Neural cell (in vitro differentiated cells): ENCODE data around the gene LYPD6. TPM values are rescaled to one million over a fixed set of nuclear protein-coding genes. Genes with fewer than 3 reads are reported as not detected.

Experiments used
- H2AFZ ChIP-seq: fragments of 200-600, 300-800 bp; sonication (generic), shearing (Covaris generic); 2 replicates; pipeline ENCODE4 v1.6.0; 2014; ENCODE audit warnings: low read depth, mild to moderate bottlenecking, antibody characterized with exemption, low read length, moderate library complexity
- H3F3A ChIP-seq: fragments of 200-600 bp; shearing (Covaris generic); 2 replicates; pipeline ENCODE4 v1.6.1; 2016; ENCODE audit warnings: mild to moderate bottlenecking, moderate library complexity, mixed read lengths, antibody characterized with exemption, low read length; ENCODE audit not compliant: insufficient read depth, poor library complexity, severe bottlenecking
- H3K27ac ChIP-seq: fragments of 200-600, 300-800 bp; sonication (generic), shearing (Covaris generic); 2 replicates; pipeline ENCODE4 v1.5.1; 2014; ENCODE audit warnings: mild to moderate bottlenecking, low read length, moderate library complexity
- H3K27me3 ChIP-seq: fragments of 300-800, 200-600 bp; sonication (generic), shearing (Covaris generic); 2 replicates; pipeline ENCODE4 v1.6.0; 2014; ENCODE audit warnings: mild to moderate bottlenecking, low read depth, low read length, moderate library complexity; ENCODE audit not compliant: insufficient read depth
- H3K36me3 ChIP-seq: fragments of 300-800, 200-600 bp; sonication (generic), shearing (Covaris generic); 2 replicates; pipeline ENCODE4 v1.5.1; 2014; ENCODE audit warnings: mild to moderate bottlenecking, antibody characterized with exemption, low read length, moderate library complexity; ENCODE audit not compliant: insufficient read depth
- H3K4me2 ChIP-seq: fragments of 300-800, 200-600 bp; sonication (generic), shearing (Covaris generic); 2 replicates; pipeline ENCODE4 v1.6.0; 2014; ENCODE audit warnings: mild to moderate bottlenecking, low read length
- H3K4me3 ChIP-seq: fragments of 300-800, 200-600 bp; sonication (generic), shearing (Covaris generic); 2 replicates; pipeline ENCODE4 v1.5.1; 2014; ENCODE audit warnings: mild to moderate bottlenecking, low read length, moderate library complexity
- H3K79me2 ChIP-seq: fragments of 200-600 bp; shearing (Covaris generic); replicated peaks from 2 replicates; pipeline ENCODE4 v1.6.0; 2014; ENCODE audit warnings: mild to moderate bottlenecking, low read length, moderate library complexity; ENCODE audit not compliant: insufficient read depth
- H3K9ac ChIP-seq: fragments of 300-800, 200-600 bp; sonication (generic), shearing (Covaris generic); 2 replicates; pipeline ENCODE4 v1.6.1; 2016; ENCODE audit warnings: mild to moderate bottlenecking, low read length, mixed read lengths
- H3K9me2 ChIP-seq: fragments of 200-600 bp; shearing (Covaris generic); 2 replicates; pipeline ENCODE4 v1.6.1; 2016; ENCODE audit warnings: mild to moderate bottlenecking, low read length, mixed read lengths; ENCODE audit not compliant: insufficient read depth
- H3K9me3 ChIP-seq: fragments of 200-600, 300-800 bp; sonication (generic), shearing (Covaris generic); 2 replicates; pipeline ENCODE4 v1.6.1; 2016; ENCODE audit warnings: mild to moderate bottlenecking, mixed run types, low read length, moderate library complexity, mixed read lengths
- H4K20me1 ChIP-seq: fragments of 200-600 bp; shearing (Covaris generic); 2 replicates; pipeline ENCODE4 v1.6.1; 2016; ENCODE audit warnings: mild to moderate bottlenecking, mixed run types; ENCODE audit not compliant: insufficient read depth
- EP300 ChIP-seq: fragments of 450-650 bp; conservative IDR thresholded peaks from 2 replicates; pipeline ENCODE4 v1.6.1; 2014; ENCODE audit warnings: antibody characterized with exemption, mild to moderate bottlenecking, moderate library complexity; ENCODE audit not compliant: poor library complexity, severe bottlenecking
- EZH2 ChIP-seq: fragments of 200-600, 300-800 bp; shearing (Covaris generic), sonication (generic); IDR thresholded peaks from 2 replicates; pipeline ENCODE4 v1.6.1; 2014; ENCODE audit warnings: antibody characterized with exemption, low read length, borderline replicate concordance, mild to moderate bottlenecking; ENCODE audit not compliant: insufficient read depth, poor library complexity, severe bottlenecking
- MXI1 ChIP-seq: fragments of 450-650 bp; conservative IDR thresholded peaks from 2 replicates; pipeline ENCODE4 v1.6.1; 2014; ENCODE audit warnings: antibody characterized with exemption, mild to moderate bottlenecking; ENCODE audit not compliant: poor library complexity, severe bottlenecking
- POLR2AphosphoS5 ChIP-seq: IDR thresholded peaks from 2 replicates; pipeline ENCODE4 v1.6.1; 2012
- RAD21 ChIP-seq: fragments of 450-650 bp; conservative IDR thresholded peaks from 2 replicates; pipeline ENCODE4 v1.6.1; 2014; ENCODE audit warnings: antibody characterized with exemption, mild to moderate bottlenecking, moderate library complexity
- SMC3 ChIP-seq: fragments of 450-650 bp; conservative IDR thresholded peaks from 2 replicates; pipeline ENCODE4 v1.6.1; 2014; ENCODE audit warnings: antibody characterized with exemption, mild to moderate bottlenecking, moderate library complexity; ENCODE audit not compliant: poor library complexity
- TAF1 ChIP-seq: IDR thresholded peaks from 2 replicates; pipeline ENCODE4 v1.6.1; 2012; ENCODE audit warnings: low read depth
- polyA plus RNA-seq: library from polyadenylated mRNA; depleted of rRNA; stranded (reverse); fragments of >200 nt; gene quantifications from 2 replicates; pipeline ENCODE4 v1.2.3, GENCODE V29; 2014
- TF ChIP-seq, protein P1 (sequence below): fragments of 450-650 bp; IDR thresholded peaks from 2 replicates; pipeline ENCODE4 v1.5.1; 2014; ENCODE audit warnings: antibody characterized with exemption, mild to moderate bottlenecking, moderate library complexity; ENCODE audit not compliant: poor library complexity, severe bottlenecking
- TF ChIP-seq, protein P2 (sequence below): IDR thresholded peaks from 2 replicates; pipeline ENCODE4 v1.6.1; 2012; ENCODE audit warnings: borderline replicate concordance

Gene LYPD6
- polyA plus RNA-seq, 1 donor from 2014 or later, result 2.3 TPM

DNA sequence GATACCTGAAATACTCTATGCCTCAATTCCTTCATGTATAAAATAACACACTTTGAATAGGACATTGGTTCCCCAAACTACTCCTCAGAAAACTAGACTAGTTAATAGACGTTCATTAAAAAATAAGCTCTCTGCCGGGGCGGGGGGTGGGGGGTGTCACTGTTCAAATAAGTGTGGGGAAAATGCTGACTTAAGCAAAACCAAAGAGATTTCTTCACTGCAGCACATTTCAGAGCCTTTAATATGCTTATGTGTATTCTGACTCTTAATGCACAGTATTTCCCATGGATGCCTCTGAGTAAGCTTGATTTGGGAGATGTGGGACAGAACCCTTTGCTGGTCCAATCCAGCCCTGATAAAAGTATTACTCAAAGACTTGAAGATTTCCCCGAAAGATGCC, 93.2 kb downstream of the LYPD6 start:
- no peak for TF ChIP-seq MXI1
- no peak for TF ChIP-seq EP300
- TF ChIP-seq, protein P1, sequence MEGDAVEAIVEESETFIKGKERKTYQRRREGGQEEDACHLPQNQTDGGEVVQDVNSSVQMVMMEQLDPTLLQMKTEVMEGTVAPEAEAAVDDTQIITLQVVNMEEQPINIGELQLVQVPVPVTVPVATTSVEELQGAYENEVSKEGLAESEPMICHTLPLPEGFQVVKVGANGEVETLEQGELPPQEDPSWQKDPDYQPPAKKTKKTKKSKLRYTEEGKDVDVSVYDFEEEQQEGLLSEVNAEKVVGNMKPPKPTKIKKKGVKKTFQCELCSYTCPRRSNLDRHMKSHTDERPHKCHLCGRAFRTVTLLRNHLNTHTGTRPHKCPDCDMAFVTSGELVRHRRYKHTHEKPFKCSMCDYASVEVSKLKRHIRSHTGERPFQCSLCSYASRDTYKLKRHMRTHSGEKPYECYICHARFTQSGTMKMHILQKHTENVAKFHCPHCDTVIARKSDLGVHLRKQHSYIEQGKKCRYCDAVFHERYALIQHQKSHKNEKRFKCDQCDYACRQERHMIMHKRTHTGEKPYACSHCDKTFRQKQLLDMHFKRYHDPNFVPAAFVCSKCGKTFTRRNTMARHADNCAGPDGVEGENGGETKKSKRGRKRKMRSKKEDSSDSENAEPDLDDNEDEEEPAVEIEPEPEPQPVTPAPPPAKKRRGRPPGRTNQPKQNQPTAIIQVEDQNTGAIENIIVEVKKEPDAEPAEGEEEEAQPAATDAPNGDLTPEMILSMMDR, result no peak
- TF ChIP-seq, protein P2, sequence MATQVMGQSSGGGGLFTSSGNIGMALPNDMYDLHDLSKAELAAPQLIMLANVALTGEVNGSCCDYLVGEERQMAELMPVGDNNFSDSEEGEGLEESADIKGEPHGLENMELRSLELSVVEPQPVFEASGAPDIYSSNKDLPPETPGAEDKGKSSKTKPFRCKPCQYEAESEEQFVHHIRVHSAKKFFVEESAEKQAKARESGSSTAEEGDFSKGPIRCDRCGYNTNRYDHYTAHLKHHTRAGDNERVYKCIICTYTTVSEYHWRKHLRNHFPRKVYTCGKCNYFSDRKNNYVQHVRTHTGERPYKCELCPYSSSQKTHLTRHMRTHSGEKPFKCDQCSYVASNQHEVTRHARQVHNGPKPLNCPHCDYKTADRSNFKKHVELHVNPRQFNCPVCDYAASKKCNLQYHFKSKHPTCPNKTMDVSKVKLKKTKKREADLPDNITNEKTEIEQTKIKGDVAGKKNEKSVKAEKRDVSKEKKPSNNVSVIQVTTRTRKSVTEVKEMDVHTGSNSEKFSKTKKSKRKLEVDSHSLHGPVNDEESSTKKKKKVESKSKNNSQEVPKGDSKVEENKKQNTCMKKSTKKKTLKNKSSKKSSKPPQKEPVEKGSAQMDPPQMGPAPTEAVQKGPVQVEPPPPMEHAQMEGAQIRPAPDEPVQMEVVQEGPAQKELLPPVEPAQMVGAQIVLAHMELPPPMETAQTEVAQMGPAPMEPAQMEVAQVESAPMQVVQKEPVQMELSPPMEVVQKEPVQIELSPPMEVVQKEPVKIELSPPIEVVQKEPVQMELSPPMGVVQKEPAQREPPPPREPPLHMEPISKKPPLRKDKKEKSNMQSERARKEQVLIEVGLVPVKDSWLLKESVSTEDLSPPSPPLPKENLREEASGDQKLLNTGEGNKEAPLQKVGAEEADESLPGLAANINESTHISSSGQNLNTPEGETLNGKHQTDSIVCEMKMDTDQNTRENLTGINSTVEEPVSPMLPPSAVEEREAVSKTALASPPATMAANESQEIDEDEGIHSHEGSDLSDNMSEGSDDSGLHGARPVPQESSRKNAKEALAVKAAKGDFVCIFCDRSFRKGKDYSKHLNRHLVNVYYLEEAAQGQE, result no peak
- TF ChIP-seq SMC3, result no peak
- no peak for TF ChIP-seq EZH2
- no peak for TF ChIP-seq RAD21
- TF ChIP-seq POLR2AphosphoS5, result no peak
- TF ChIP-seq TAF1, result no peak
- H3K9ac ChIP-seq, result no peak overlapping the region
- H3K4me3 ChIP-seq, result no peak overlapping the region
- no peak overlapping the region for H3K4me2 ChIP-seq
- H3K36me3 ChIP-seq, result no peaks in the 10 kb centered on the region
- no peaks in the 10 kb centered on the region for H3F3A ChIP-seq
- H3K9me2 ChIP-seq, result no peaks in the 10 kb centered on the region
- H2AFZ ChIP-seq, result no peak overlapping the region
- no peaks in the 10 kb centered on the region for H3K27me3 ChIP-seq
- H4K20me1 ChIP-seq, result no peaks in the 10 kb centered on the region
- H3K9me3 ChIP-seq, result no peaks in the 10 kb centered on the region
- no peak overlapping the region for H3K27ac ChIP-seq
- H3K79me2 ChIP-seq, result no peaks in the 10 kb centered on the region

DNA sequence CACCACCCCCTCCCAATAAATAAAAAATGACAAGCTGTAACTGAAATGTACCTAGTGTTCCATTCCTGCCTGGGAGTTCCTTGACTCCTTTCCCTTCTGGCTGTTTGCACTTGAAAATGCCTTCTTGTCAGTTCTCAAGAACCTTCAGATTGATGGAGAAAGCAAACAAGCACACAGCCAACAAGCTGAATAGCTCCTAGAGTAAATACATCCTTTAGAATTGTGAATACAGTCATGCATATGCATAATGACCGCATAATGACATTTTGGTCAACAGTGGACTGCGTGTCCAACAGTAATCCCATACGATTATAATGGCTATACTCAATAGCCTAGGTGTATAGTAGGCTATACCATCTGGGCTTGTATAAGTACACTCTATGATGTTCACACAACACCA, 97.0 kb downstream of the LYPD6 start:
- no peak for TF ChIP-seq RAD21
- no peak for TF ChIP-seq EP300
- no peak for TF ChIP-seq EZH2
- TF ChIP-seq POLR2AphosphoS5, result no peak
- no peak for TF ChIP-seq MXI1
- TF ChIP-seq SMC3, result no peak
- TF ChIP-seq, protein P1, result no peak
- no peak for TF ChIP-seq TAF1
- Histone ChIP-seq H3K4me2 (no peak overlapping the region), H3F3A (no peaks in the 10 kb centered on the region), H4K20me1 (no peaks in the 10 kb centered on the region), H3K4me3 (no peak overlapping the region), H3K27me3 (no peaks in the 10 kb centered on the region), H3K9me3 (no peaks in the 10 kb centered on the region), H3K36me3 (no peaks in the 10 kb centered on the region), H3K9me2 (no peaks in the 10 kb centered on the region), H3K79me2 (no peaks in the 10 kb centered on the region), H3K9ac (no peak overlapping the region), H3K27ac (no peak overlapping the region), H2AFZ (no peak overlapping the region)
